HG03108 (cell line): ENCODE measurements around the gene PCDHGA2.
A peak's percentile ranks its signal among the peaks of the same experiment; 100 is the strongest.
"Not testable (repeated sequence)": the region's sequence is repeated elsewhere in the genome, so short reads cannot be mapped to it uniquely, and the experiment has no call there.

Experiments
- ATAC-seq: cut with Tn5 transposase; IDR thresholded peaks from one replicate; pipeline ENCODE4 v1.9.1; 2021; ENCODE audit warnings: moderate library complexity; ENCODE audit not compliant: unreplicated experiment

PCDHGA2 gene

DNA sequence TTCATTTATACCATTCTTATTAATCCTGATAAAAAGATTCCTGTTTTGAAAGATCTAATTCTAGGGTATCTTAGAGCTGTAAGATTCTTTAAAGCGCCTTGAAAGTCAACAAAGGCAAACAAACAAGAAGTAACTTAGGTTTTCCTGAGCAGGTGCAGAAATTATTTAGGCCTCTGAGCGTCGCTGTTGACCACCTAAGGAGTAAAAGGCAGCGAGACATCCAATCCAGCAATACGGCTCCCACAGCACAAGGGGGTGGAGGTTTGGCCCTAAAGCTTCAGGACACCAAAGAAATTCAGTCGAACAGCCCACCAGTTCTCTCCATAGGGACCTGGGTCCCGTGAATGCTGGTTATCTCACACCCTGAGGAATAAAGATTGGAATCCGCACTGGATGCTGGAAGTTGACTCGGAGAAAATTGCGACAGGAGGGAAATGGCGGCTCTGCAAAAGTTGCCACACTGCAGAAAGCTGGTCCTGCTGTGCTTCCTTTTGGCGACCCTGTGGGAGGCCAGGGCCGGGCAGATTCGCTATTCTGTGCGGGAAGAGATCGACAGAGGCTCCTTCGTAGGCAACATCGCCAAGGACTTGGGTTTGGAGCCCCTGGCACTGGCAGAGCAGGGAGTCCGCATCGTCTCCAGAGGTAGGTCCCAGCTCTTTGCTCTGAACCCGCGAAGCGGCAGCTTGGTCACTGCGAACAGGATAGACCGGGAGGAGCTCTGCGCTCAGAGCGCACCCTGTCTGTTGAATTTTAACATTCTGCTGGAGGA is at the start of gene PCDHGA2:
Gene PCDHGA2 (plus strand): TSS at position 223 of the 769 bp plus-strand sequence.
- ATAC-seq = no peak

DNA sequence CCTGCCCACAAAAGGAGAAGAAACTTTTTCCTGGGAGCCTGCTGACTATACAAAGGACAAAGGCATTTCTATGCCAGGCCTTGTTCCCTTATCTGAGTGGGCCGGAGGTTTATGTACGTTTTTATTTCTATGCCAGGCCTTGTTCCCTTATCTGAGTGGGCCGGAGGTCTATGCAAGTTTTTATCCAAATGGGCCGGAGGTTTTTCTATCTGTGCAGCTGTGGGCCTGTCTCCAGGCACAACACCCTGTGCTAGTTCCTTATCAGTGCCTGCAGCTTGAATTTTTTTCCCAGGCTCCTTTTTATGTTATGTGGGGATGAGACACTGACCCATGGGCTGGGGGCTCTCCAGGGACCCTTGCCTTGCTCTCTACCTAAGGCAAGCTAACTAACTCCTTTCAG is 40.2 kb upstream of the PCDHGA2 start:
- ATAC-seq = no peak

DNA sequence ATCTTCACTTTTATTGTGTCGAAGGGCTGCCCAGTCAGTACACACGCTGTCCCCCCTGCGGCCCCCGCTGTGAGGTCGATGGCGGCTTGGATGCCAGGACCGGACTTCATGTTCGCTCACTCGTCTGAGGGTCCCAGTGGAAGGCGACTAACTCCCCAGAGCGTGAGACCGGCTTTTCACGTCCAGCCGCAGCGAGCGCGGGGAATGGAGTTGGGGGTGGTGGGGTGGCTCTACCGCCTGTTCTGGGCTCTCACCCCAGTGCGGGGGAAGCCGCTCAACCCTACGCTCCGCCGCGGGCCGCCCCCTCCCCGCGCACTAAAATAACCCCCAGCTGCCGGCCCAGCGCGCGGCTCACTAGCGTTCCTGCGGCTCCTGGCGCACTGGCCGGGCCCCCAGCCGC is 34.8 kb upstream of the PCDHGA2 start, which contains the start of gene SLC25A2:
Gene SLC25A2 (minus strand): TSS at position 294 of the 400 bp plus-strand sequence. CDS start 184 bp downstream, at position 110.
- ATAC-seq = no peak

DNA sequence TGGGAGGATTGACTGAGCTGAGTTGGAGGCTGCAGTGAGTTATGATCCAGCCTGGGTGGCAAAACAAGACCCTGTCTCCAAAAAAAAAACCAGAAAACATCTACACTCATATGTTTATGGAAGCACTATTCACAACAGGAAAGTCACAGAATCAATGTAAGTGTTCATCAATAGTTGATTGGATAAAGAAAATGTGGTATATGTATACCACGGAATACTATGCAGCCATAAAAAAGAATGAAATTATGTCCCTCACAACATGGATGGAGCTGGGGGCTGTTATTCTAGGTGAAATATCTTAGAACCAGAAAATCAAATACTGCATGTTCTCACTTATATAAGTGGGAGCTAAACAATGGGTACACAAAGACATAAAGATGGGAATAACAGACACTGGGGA is 31.9 kb upstream of the PCDHGA2 start:
- ATAC-seq = no peak

DNA sequence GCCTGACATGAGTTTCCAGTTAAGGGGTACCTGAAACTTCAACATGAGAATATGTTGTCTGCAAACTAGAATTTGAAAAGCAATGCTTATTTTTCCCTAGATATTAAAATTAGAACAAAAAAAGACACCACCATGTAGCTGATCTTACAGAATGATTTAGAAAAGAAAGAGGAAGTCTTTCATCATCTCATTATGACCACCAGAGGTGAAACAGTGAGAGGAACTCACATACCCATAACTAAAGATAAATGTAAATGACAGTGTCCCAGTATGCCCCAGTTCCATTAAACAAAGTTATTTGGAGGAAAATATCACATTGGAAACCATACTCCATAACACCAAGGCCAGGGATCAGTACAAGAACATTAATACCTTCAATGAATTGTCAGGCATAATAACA is 24.8 kb upstream of the PCDHGA2 start:
- ATAC-seq = no peak

DNA sequence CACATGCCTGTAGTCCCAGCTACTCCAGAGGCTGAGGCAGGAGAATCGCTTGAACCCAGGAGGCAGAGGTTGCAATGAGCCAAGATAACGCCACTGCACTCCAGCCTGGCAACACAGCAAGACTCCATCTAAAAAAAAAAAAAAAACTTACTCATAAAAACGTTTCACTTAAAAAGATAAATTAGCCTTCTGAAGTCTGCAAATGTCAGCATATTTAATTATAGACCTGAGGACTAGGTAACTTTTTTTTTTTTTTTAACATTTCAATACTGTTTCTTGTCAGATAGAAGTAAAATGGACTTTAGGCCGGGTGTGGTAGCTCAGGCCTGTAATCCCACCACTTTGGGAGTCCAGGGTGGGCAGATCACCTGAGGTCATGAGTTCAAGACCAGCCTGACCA is 21.6 kb upstream of the PCDHGA2 start:
- ATAC-seq = not testable (repeated sequence)

DNA sequence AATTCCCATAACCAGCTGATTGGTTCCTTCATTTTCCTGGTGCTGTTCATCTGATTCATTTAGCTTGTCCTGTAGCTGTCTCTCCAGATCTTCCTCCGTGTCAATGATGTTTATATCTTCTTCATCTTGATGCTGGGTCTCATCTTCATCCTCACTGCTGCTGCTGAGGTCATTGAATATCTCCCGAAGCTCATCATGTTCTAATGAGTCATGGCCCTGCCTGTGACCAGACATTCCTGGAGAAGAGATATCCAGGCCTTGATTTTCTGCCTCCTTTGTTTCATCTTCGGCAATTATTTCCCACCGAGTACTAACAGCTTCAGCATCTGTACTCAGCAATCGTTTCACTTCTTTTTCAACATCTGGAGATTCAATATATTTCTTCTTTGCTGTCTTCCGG is 19.4 kb upstream of the PCDHGA2 start:
- no peak for ATAC-seq

DNA sequence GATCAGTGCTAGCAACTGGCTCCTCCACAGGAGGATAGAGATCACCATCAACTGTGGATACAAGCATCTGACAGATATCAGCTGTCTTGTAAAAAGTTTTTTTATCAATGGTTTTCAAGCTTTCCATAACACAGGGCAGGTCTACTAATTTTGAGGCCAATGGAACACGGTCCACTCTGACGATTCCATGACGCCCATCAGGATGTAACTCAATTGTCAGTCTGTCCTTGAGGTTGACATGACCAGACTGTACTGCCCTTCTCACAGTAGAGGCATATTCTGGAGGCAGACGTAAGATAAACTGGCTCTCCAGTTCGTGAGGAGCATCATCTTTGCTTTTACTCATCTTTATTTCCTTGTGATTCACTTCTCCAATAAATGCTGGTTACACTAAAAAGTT is 18.9 kb upstream of the PCDHGA2 start:
- no peak for ATAC-seq

DNA sequence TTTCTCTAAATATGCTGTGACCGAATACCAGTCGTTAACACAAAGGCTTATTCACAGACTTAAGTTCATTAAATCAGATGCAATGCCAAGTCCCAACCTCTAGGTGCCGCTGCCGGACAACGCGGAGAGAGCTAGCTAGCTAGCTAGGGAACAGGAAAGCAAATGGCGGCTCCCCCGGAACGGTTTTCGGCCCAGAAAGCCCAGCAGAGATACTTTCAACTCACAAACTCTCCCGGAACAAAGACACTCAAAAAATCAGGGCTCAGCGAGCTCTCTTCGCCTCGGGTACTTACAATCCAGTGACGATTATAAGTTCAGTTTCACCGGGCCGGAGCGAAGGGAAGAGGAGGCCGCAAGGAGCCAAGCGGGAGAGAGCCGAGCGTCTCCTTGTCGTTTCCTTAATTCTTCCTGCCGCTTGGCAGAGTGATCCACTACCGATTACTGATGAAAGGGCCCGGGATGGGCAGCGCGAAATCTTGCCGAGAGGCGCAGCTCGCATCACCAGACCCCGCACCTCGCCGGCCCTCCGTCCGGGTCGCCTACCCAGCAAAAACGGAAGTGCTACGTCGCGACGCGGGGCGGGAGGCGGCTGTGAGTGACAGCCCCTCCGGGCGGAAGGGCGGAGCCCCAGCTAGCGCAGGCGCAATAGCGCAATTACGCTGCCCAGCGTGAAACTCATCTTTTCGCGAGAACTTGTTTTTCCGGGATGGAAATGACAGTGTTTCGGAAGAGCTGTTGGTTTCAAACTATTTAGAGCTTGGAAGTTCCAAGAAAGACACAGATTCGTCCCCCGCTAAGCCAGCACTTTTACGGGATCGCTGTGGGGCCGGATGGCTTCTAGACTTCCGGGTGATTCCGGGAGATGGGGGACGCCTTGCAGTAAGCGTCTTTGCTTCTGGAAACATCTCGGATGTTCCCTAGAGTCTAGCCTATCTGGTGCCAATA is 18.1 kb upstream of the PCDHGA2 start, which contains the start of gene TAF7:
Gene TAF7 (minus strand): TSS at position 560 of the 945 bp plus-strand sequence. CDS start 740 bp downstream, outside the sequence.
- ATAC-seq = peak; percentile 93

DNA sequence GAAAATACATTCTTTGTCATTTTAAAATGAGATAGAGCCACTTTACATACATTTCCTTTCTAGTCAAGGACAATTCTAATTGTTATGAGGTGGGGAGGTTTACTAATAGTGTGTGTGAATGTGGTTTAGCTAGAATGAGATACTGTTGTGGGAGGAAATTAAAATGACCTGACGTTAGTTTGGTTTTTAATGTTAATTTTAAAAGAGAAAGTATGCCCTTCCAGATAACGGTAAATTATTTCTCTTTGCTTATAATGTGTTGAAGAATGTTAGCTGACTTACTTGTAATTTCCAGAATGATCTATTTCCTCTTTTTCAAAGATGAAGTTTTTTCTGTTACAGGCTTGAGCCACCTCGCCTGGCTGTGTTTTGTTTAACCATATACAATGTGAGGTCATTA is 16.3 kb upstream of the PCDHGA2 start:
- no peak for ATAC-seq

DNA sequence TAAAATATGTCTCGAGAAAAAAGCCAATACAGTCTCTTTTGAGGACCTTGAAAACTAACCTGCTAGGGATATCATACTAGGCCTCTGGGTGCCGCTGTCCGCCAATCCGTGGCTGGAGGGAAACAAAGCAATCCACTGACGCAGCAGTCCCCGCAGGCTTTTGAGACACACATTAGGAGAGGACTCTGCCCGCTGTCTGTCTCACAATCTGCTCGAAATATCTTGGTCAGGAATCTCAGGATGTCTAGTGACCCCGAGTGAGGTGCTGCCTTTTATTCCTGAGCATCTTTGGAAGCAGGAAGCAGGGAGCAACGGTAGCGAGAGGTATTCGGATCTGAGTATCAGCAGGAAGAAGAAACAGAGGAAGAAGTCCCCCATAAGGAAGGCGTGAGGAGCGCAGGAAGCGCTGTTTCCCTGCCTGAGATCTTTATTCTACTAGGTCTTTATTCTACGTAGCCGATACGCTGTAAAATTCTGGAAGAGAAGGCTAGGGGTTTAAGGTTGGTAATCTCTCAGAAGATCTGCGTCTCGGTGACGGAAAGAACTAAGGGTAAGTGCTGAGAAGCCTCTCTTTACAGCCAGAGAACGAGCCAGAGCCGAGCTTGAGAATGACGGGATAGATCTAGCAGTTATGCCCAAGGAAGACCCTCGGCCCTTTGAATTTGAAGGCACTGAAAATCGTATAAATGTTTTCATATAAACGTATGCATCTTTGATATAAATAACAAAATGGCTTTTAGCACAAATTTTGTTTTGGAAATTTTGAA is 12.3 kb upstream of the PCDHGA2 start:
- ATAC-seq = peak; percentile 69

DNA sequence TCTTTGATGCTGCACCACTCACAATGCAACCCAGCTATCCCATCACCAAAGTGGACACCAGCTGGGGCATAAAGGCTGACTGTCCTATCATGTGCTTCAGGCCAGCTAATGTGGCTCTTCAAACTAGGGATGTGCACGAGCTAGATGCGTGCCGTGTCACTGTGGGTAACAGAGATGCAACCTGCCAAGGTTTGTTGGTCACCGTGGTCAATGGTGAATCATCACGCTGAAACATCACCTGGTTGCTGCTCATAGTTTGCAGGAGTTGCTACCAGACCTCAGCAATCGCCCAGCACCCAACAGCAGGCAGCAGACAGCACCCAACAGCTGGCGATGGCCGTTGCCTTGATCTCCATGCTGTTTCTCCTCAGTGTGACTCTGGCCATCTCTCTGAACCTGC is 10.3 kb upstream of the PCDHGA2 start:
- ATAC-seq = no peak

DNA sequence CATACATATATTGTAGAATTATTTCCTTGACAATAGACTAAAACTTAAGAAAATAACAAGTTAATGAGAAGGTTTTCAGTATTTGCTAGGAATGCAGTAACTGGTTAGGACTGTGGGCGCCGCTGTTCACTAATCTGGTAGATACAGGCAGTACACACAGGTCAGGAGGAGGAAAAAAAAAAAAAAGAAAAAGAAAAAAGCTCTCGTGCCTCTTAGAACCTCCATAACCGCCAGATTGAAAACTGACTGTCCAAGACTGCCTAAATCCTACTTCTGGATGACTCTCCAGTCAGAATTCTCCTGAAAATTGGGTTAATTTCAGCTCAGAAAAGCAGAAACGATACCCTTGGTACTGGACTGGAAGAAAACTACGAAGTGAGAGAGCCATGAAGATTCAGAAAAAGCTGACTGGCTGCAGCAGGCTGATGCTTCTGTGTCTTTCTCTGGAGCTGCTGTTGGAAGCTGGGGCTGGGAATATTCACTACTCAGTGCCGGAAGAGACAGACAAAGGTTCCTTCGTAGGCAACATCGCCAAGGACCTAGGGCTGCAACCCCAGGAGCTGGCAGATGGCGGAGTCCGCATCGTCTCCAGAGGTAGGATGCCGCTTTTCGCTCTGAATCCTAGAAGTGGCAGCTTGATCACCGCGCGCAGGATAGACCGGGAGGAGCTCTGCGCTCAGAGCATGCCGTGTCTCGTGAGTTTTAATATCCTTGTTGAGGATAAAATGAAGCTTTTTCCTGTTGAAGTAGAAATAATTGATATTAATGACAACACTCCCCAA is 8.1 kb upstream of the PCDHGA2 start, which contains the start of gene PCDHGA1:
Gene PCDHGA1 (plus strand): TSS at position 216 of the 782 bp plus-strand sequence.
- no peak for ATAC-seq

DNA sequence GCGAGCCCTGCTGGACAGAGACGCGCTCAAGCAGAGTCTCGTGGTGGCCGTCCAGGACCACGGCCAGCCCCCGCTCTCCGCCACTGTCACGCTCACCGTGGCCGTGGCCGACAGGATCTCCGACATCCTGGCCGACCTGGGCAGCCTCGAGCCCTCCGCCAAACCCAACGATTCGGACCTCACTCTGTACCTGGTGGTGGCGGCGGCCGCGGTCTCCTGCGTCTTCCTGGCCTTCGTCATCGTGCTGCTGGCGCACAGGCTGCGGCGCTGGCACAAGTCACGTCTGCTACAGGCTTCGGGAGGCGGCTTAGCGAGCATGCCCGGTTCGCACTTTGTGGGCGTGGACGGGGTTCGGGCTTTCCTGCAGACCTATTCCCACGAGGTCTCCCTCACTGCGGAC is 6.0 kb upstream of the PCDHGA2 start:
- not testable (repeated sequence) for ATAC-seq

DNA sequence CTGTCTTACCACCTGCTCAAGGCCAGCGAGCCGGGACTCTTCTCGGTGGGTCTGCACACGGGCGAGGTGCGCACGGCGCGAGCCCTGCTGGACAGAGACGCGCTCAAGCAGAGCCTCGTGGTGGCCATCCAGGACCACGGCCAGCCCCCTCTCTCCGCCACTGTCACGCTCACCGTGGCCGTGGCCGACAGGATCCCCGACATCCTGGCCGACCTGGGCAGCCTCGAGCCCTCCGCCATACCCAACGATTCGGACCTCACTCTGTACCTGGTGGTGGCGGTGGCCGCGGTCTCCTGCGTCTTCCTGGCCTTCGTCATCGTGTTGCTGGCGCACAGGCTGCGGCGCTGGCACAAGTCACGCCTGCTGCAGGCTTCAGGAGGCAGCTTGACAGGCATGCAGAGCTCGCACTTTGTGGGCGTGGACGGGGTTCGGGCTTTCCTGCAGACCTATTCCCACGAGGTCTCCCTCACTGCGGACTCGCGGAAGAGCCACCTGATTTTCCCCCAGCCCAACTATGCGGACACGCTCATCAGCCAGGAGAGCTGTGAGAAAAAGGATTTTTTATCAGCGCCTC is 2.3 kb downstream of the PCDHGA2 start:
- not testable (repeated sequence) for ATAC-seq

DNA sequence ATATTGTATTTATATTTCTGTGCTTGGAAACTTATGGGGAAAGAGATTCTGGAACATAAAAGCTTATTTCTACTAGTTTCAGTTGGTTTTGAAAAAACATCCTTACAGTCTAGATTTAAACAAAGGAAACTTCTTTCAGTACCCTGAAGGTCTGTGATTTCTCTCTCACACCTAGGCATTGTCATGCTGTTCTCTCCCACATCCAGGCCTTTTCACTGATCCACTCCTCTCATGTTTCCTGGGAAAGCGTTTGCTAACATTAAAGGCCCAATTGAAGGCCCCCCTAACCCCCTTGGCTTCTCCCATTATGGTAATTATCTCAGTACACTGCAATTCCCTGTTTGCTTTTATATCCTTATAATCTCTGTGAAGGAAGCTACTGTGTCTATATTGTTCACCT is 4.2 kb downstream of the PCDHGA2 start:
- no peak for ATAC-seq

DNA sequence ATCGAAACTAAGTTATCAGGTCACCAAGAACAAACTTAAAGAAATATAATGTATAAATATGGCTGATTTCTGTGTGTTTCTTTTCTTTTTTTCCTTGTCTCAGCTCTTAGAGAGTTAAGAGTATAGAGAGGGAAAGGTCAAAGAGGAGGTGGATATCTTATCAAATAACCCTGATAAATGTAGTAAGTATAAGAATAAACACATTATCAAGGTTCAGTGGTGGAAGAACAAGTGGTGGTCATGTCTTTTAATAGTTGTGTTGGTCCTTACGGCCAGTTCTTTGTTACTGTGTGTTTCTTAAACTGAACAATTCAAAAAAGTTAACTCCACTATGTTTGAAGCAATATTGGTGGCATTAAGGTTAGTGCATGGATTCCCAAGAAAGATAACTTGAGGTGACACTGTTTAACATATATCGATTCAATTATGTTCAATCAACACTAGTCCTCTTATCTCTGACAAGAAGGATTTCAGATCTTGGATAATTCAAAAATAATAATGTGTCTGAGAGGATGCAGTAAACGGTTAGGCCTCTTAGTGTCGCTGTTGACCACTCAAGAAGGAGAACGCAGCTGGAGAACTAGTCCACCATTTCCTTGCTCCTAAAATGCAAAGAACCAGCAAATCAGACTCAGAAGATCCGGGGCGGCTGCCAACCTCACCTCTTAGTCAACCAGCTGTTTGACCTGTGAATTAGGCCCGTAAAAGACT is 4.8 kb downstream of the PCDHGA2 start, which contains the start of gene PCDHGA3:
Gene PCDHGA3 (plus strand): TSS at position 588 of the 711 bp plus-strand sequence. CDS start 205 bp downstream, outside the sequence.
- ATAC-seq = no peak

DNA sequence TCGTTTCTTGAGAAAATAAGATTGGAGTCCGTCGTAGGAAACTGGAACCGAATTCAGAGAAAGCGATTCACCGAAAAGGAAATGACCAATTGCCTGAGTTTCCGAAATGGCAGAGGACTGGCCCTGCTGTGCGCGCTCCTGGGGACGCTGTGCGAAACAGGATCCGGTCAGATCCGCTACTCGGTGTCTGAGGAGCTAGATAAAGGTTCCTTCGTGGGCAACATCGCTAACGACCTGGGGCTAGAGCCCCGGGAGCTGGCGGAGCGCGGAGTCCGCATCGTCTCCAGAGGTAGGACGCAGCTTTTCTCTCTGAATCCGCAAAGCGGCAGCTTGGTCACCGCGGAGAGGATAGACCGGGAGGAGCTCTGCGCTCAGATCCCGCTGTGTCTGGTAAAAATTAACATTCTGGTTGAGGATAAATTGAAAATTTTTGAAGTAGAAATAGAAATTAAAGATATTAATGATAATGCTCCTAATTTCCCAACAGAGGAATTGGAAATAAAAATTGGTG is 5.4 kb downstream of the PCDHGA2 start:
- ATAC-seq = no peak

DNA sequence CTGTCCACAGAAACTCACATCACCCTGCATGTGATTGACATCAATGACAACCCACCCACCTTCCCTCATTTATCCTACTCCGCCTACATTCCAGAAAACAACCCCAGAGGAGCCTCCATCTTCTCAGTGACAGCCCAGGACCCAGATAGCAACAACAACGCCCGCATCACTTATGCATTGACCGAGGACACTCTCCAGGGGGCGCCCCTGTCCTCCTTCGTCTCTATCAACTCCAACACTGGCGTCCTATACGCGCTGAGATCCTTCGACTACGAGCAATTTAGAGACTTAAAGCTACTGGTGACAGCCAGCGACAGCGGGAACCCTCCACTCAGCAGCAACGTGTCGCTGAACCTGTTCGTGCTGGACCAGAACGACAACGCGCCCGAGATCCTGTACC is 6.8 kb downstream of the PCDHGA2 start:
- ATAC-seq = no peak
